K562 (cell line): ENCODE results near the gene FOXO3. TPM values are rescaled to one million over a fixed set of nuclear protein-coding genes. Genes with fewer than 3 reads are reported as not detected.

Experiments
- BHLHE40 ChIP-seq: IDR thresholded peaks from 2 replicates; pipeline ENCODE4 v1.6.1; 2011; ENCODE audit warnings: low read length, improper control_type of control experiment
- COPS2 ChIP-seq: fragments of 450-650 bp; conservative IDR thresholded peaks from 2 replicates; pipeline ENCODE4 v1.6.1; 2016; ENCODE audit warnings: mild to moderate bottlenecking, moderate library complexity
- KLF1 ChIP-seq: fragments of 450-650 bp; IDR thresholded peaks from 2 replicates; pipeline ENCODE4 v1.6.1; 2016; ENCODE audit warnings: missing genetic modification characterization, missing compliant biosample characterization
- NCOA1 ChIP-seq: fragments of 450-650 bp; IDR thresholded peaks from 2 replicates; pipeline ENCODE4 v1.6.1; 2016; ENCODE audit warnings: low read depth
- NKRF ChIP-seq: fragments of 450-650 bp; IDR thresholded peaks from 2 replicates; pipeline ENCODE4 v1.6.1; 2016; ENCODE audit warnings: borderline replicate concordance
- POLR2G ChIP-seq: fragments of 200-400 bp; formaldehyde crosslinking; IDR thresholded peaks from 2 replicates; pipeline ENCODE4 v1.6.1; 2017; ENCODE audit warnings: low read depth, mild to moderate bottlenecking, antibody characterized with exemption, low read length, moderate library complexity
- PRDM10 ChIP-seq: fragments of 450-650 bp; IDR thresholded peaks from 2 replicates; pipeline ENCODE4 v1.6.1; 2018; ENCODE audit not compliant: partially characterized antibody
- THAP12 ChIP-seq: fragments of 250-450 bp; sonication (Bioruptor Pico); IDR thresholded peaks from 2 replicates; pipeline ENCODE4 v1.9.0; 2021; ENCODE audit warnings: mild to moderate bottlenecking, inconsistent platforms
- ZBTB26 ChIP-seq: fragments of 450-650 bp; formaldehyde crosslinking; IDR thresholded peaks from 2 replicates; pipeline ENCODE4 v1.4.0; 2022; ENCODE audit warnings: missing genetic modification characterization
- ZNF695 ChIP-seq: fragments of 450-650 bp; formaldehyde crosslinking; IDR thresholded peaks from 2 replicates; pipeline ENCODE4 v1.4.0; 2020; ENCODE audit warnings: mild to moderate bottlenecking, moderate library complexity
- ZNF778 ChIP-seq: fragments of 450-650 bp; formaldehyde crosslinking; IDR thresholded peaks from 2 replicates; pipeline ENCODE4 v1.4.0; 2020; ENCODE audit warnings: mild to moderate bottlenecking, moderate library complexity
- polyA plus RNA-seq, 8 experiments: library from polyadenylated mRNA; depleted of rRNA in 4 of 8; stranded (reverse) in 5 of 8; unstranded in 3 of 8; fragments of >200 nt; fragmentation: Nextera tagmentation in 2 of 8; fragmentation: Illumina TruSeq in 1 of 8; extraction: Ambion mirVana in 2 of 8; extraction: Trizol in 1 of 8; gene quantifications; 2 replicates each; pipeline versions ENCODE4 v1.2.1 to v1.2.3, GENCODE V29; 2011 to 2014; ENCODE audit warnings: inconsistent platforms in 1 of 8, missing spikeins in 1 of 8
- total RNA-seq, 7 experiments: library from RNA; depleted of rRNA in 6 of 7; stranded (reverse); fragments of >200 nt in 6 of 7; fragmentation: Illumina TruSeq in 2 of 7; extraction: Trizol in 2 of 7; gene quantifications; 2 replicates each; pipeline versions ENCODE4 v1.2.1 to v1.2.3, GENCODE V29; 2011 to 2021; ENCODE audit warnings: low replicate concordance in 1 of 7
- TF ChIP-seq, protein P1 (sequence below): sonication (generic); formaldehyde crosslinking; IDR thresholded peaks from 2 replicates; pipeline ENCODE4 v1.8.0; 2023; ENCODE audit warnings: missing genetic modification reagents, mild to moderate bottlenecking, borderline replicate concordance

Gene FOXO3
- total and polyA plus RNA-seq, 9 of the 15 experiments (the other 6 are each of a cell fraction or from before 2014, with no cell fraction given): 3.0 to 14.6 (median 6.0) TPM

- TF ChIP-seq NKRF (no peak), ZBTB26 (CRISPR knock-in tag) (no peak), BHLHE40 (peak; percentile 97), THAP12 (CRISPR knock-in tag) (no peak), NCOA1 (peak; percentile 88), ZNF695 (CRISPR knock-in tag) (no peak), PRDM10 (no peak), COPS2 (no peak), ZNF778 (CRISPR knock-in tag) (no peak), KLF1 (tag) (no peak), POLR2G (no peak)
- TF ChIP-seq, protein P1, sequence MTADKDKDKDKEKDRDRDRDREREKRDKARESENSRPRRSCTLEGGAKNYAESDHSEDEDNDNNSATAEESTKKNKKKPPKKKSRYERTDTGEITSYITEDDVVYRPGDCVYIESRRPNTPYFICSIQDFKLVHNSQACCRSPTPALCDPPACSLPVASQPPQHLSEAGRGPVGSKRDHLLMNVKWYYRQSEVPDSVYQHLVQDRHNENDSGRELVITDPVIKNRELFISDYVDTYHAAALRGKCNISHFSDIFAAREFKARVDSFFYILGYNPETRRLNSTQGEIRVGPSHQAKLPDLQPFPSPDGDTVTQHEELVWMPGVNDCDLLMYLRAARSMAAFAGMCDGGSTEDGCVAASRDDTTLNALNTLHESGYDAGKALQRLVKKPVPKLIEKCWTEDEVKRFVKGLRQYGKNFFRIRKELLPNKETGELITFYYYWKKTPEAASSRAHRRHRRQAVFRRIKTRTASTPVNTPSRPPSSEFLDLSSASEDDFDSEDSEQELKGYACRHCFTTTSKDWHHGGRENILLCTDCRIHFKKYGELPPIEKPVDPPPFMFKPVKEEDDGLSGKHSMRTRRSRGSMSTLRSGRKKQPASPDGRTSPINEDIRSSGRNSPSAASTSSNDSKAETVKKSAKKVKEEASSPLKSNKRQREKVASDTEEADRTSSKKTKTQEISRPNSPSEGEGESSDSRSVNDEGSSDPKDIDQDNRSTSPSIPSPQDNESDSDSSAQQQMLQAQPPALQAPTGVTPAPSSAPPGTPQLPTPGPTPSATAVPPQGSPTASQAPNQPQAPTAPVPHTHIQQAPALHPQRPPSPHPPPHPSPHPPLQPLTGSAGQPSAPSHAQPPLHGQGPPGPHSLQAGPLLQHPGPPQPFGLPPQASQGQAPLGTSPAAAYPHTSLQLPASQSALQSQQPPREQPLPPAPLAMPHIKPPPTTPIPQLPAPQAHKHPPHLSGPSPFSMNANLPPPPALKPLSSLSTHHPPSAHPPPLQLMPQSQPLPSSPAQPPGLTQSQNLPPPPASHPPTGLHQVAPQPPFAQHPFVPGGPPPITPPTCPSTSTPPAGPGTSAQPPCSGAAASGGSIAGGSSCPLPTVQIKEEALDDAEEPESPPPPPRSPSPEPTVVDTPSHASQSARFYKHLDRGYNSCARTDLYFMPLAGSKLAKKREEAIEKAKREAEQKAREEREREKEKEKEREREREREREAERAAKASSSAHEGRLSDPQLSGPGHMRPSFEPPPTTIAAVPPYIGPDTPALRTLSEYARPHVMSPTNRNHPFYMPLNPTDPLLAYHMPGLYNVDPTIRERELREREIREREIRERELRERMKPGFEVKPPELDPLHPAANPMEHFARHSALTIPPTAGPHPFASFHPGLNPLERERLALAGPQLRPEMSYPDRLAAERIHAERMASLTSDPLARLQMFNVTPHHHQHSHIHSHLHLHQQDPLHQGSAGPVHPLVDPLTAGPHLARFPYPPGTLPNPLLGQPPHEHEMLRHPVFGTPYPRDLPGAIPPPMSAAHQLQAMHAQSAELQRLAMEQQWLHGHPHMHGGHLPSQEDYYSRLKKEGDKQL (CRISPR knock-in tag): no peak
Observed at GRCh38 chr6:108578595-108579327, 18.0 kb downstream of the FOXO3 start (continued).
